IMR-90 (cell line): ENCODE results near the gene CTAG2. TPM values are rescaled to one million over a fixed set of nuclear protein-coding genes. Genes with fewer than 3 reads are reported as not detected.

Experiments used
- ATAC-seq: fragments of 200-7000 bp; cut with Tn5 transposase; 2 replicates; pipeline ENCODE4 v1.9.1; 2020; ENCODE audit warnings: low read depth, mild to moderate bottlenecking, moderate library complexity
- BruUV-seq: library from RNA; stranded (reverse); fragments of 400-500 nt; replicated peaks from 2 replicates; lab custom pipeline; 2021; lab: Mats Ljungman, UMichigan
- CTCF ChIA-PET: fragments of 300-600 bp; formaldehyde crosslinking; extraction: SDS; loops from one replicate; lab custom pipeline; 2021; ENCODE audit warnings: antibody characterized with exemption; lab: Yijun Ruan, JAX
- POLR2A ChIA-PET: fragments of 300-600 bp; sonication (Branson Sonifier 250); formaldehyde crosslinking; loops from one replicate; lab custom pipeline; 2022; ENCODE audit warnings: antibody characterized with exemption; ENCODE audit not compliant: unreplicated experiment; lab: Charles Lee
- DNase-seq: peaks from one replicate; pipeline ENCODE4 v3.0.0; 2013
- H2AFZ ChIP-seq: replicated peaks from 2 replicates; pipeline ENCODE3; 2013; ENCODE audit warnings: low read length, mild to moderate bottlenecking; ENCODE audit not compliant: poor library complexity
- H2AK5ac ChIP-seq: 2 replicates; pipeline ENCODE4 v1.6.1; 2013; ENCODE audit warnings: low read depth, low read length, inconsistent platforms
- H2AK9ac ChIP-seq: replicated peaks from 2 replicates; pipeline ENCODE3; 2013; ENCODE audit warnings: mild to moderate bottlenecking, low read depth, low read length, moderate library complexity; ENCODE audit not compliant: poor library complexity
- H2BK120ac ChIP-seq: 2 replicates; pipeline ENCODE4 v1.6.1; 2013; ENCODE audit warnings: low read depth, low read length, inconsistent platforms
- H2BK15ac ChIP-seq: 3 replicates; pipeline ENCODE4 v1.6.1; 2013; ENCODE audit warnings: low read depth, low read length, inconsistent platforms
- H2BK20ac ChIP-seq: 2 replicates; pipeline ENCODE4 v1.6.1; 2013; ENCODE audit warnings: low read depth, mild to moderate bottlenecking, inconsistent platforms, low read length, moderate library complexity
- H2BK5ac ChIP-seq: 2 replicates; pipeline ENCODE4 v1.6.1; 2013; ENCODE audit warnings: mild to moderate bottlenecking, low read depth, low read length, inconsistent platforms; ENCODE audit not compliant: poor library complexity, severe bottlenecking
- H3K14ac ChIP-seq: replicated peaks from 2 replicates; pipeline ENCODE4 v1.6.1; 2013; ENCODE audit warnings: low read depth, low read length, inconsistent platforms
- H3K18ac ChIP-seq: 2 replicates; pipeline ENCODE4 v1.6.1; 2013; ENCODE audit warnings: low read depth, low read length, control low read depth
- H3K23ac ChIP-seq: 2 replicates; pipeline ENCODE4 v1.6.1; 2013; ENCODE audit warnings: low read depth, low read length, inconsistent platforms
- H3K27ac ChIP-seq: 2 replicates; pipeline ENCODE4 v1.5.1; 2013; ENCODE audit warnings: mild to moderate bottlenecking, control low read depth, low read length; ENCODE audit not compliant: insufficient read depth
- H3K27me3 ChIP-seq: 2 replicates; pipeline ENCODE4 v1.6.1; 2013; ENCODE audit warnings: low read length; ENCODE audit not compliant: control insufficient read depth, insufficient read depth
- H3K36me3 ChIP-seq: 2 replicates; pipeline ENCODE4 v1.6.1; 2013; ENCODE audit warnings: low read length, mixed read lengths; ENCODE audit not compliant: control insufficient read depth, insufficient read depth
- H3K4ac ChIP-seq: 2 replicates; pipeline ENCODE4 v1.6.1; 2013; ENCODE audit warnings: low read depth, low read length, inconsistent platforms
- H3K4me1 ChIP-seq: 2 replicates; pipeline ENCODE4 v1.6.1; 2013; ENCODE audit warnings: low read length, mixed read lengths; ENCODE audit not compliant: control insufficient read depth, insufficient read depth
- H3K4me2 ChIP-seq: 2 replicates; pipeline ENCODE4 v1.6.1; 2013; ENCODE audit warnings: low read depth, mild to moderate bottlenecking, control low read depth, low read length, moderate library complexity
- H3K4me3 ChIP-seq: 2 replicates; pipeline ENCODE4 v1.5.1; 2013; ENCODE audit warnings: low read depth, mild to moderate bottlenecking, control low read depth, low read length, moderate library complexity; ENCODE audit not compliant: insufficient read depth
- H3K56ac ChIP-seq: 2 replicates; pipeline ENCODE4 v1.6.1; 2013; ENCODE audit warnings: low read length, inconsistent platforms; ENCODE audit not compliant: insufficient read depth; ENCODE audit errors: extremely low read depth
- H3K79me1 ChIP-seq, 2 experiments: 2 replicates each; pipeline ENCODE4 v1.6.1; 2013; ENCODE audit warnings: low read length in 2 of 2, inconsistent platforms in 1 of 2, low read depth in 1 of 2
- H3K9ac ChIP-seq: 2 replicates; pipeline ENCODE4 v1.6.1; 2013; ENCODE audit warnings: low read depth, low read length, control low read depth
- H3K9me1 ChIP-seq: 2 replicates; pipeline ENCODE4 v1.6.1; 2013; ENCODE audit warnings: low read length, inconsistent platforms; ENCODE audit not compliant: insufficient read depth
- H3K9me3 ChIP-seq: 2 replicates; pipeline ENCODE4 v1.6.1; 2013; ENCODE audit warnings: low read length; ENCODE audit not compliant: control insufficient read depth, insufficient read depth
- H4K20me1 ChIP-seq: 2 replicates; pipeline ENCODE4 v1.6.1; 2013; ENCODE audit warnings: low read length, inconsistent platforms; ENCODE audit not compliant: insufficient read depth
- H4K5ac ChIP-seq: 2 replicates; pipeline ENCODE4 v1.6.1; 2013; ENCODE audit warnings: mild to moderate bottlenecking, low read depth, low read length, control low read depth
- H4K8ac ChIP-seq, 2 experiments: 2 replicates each; pipeline ENCODE4 v1.6.1; 2013; ENCODE audit warnings: low read depth in 2 of 2, low read length in 2 of 2, control low read depth in 1 of 2, inconsistent platforms in 1 of 2
- H4K91ac ChIP-seq: 2 replicates; pipeline ENCODE4 v1.6.1; 2013; ENCODE audit warnings: low read depth, low read length, inconsistent platforms; ENCODE audit not compliant: insufficient read depth
- CEBPB ChIP-seq: IDR thresholded peaks from 2 replicates; pipeline ENCODE4 v1.6.1; 2012; ENCODE audit warnings: low read depth, low read length, improper control_type of control experiment
- CHD1 ChIP-seq: IDR thresholded peaks from 2 replicates; pipeline ENCODE4 v1.6.1; 2012; ENCODE audit warnings: low read depth, low read length, improper control_type of control experiment
- CTCF ChIP-seq: conservative IDR thresholded peaks from 2 replicates; pipeline ENCODE4 v1.5.1; 2012; ENCODE audit warnings: mild to moderate bottlenecking, low read depth, low read length, improper control_type of control experiment
- MXI1 ChIP-seq: IDR thresholded peaks from 2 replicates; pipeline ENCODE4 v1.6.1; 2012; ENCODE audit warnings: low read depth, mild to moderate bottlenecking, low read length, moderate library complexity, borderline replicate concordance
- POLR2A ChIP-seq: IDR thresholded peaks from 2 replicates; pipeline ENCODE4 v1.6.1; 2012; ENCODE audit warnings: mild to moderate bottlenecking, low read depth, low read length
- WGBS, 2 experiments: methylation state at CpG; one replicate each; pipeline versions ENCODE4 v1.1.5 to v1.1.7; 2013; ENCODE audit warnings: missing lambda C conversion rate in 2 of 2; ENCODE audit not compliant: insufficient read length in 1 of 2; ENCODE audit errors: extremely low coverage in 2 of 2; 5-methylcytosine and 5-hydroxymethylcytosine counted together
- dilution Hi-C: fragments of 300-500 bp; cut with HindIII; formaldehyde crosslinking; loops from one replicate; pipeline ENCODE4 v1.14.3; 2018; ENCODE audit warnings: low sequenced_read_pairs; ENCODE audit not compliant: unreplicated experiment
- in situ Hi-C: fragments of 300-500 bp; cut with MboI; formaldehyde crosslinking; loops from 3 replicates; pipeline ENCODE4 v1.14.3; 2019; ENCODE audit warnings: low sequenced_read_pairs, inconsistent platforms, mixed read lengths
- intact Hi-C: fragments of 100-400 bp; cut with micrococcal nuclease; formaldehyde crosslinking; loops from 2 replicates; pipeline ENCODE4 v1.10.0; 2022
- polyA plus RNA-seq, 3 experiments: library from polyadenylated mRNA; depleted of rRNA; stranded (reverse); fragments of >200 nt; gene quantifications; 2 replicates each; pipeline ENCODE4 v1.2.3, GENCODE V29; 2012; ENCODE audit warnings: low replicate concordance in 1 of 3
- total RNA-seq: library from RNA; depleted of rRNA; stranded (reverse); fragments of >200 nt; gene quantifications from 2 replicates; pipeline ENCODE4 v1.2.3, GENCODE V29; 2012

Gene CTAG2
- total and polyA plus RNA-seq, 2 of the 4 experiments (the other 2 are of a cell fraction): 27.1 to 42.5 TPM

GRCh38 chrX:154654372-154654771 is 993 bp upstream of the CTAG2 start:
- Histone ChIP-seq H3K56ac (no peak overlapping the region), H3K9ac (no peak overlapping the region), H2BK15ac (no peak overlapping the region), H3K4ac (no peak overlapping the region), H3K9me3 (peaks cover 3% of the 10 kb centered on the region), H3K23ac (no peak overlapping the region), H2AFZ (no peak overlapping the region), H3K79me1 (no peaks in the 10 kb centered on the region), H3K4me3 (no peak overlapping the region), H3K36me3 (no peaks in the 10 kb centered on the region), H2AK9ac (no peak overlapping the region), H4K91ac (no peak overlapping the region), H2BK120ac (no peak overlapping the region), H3K4me1 (no peaks in the 10 kb centered on the region), H3K14ac (no peak overlapping the region), H3K9me1 (no peaks in the 10 kb centered on the region), H3K4me2 (0 out of 2 replicates have a peak overlapping the region, but pooled peaks have one; percentile 28), H4K20me1 (no peaks in the 10 kb centered on the region), H3K27ac (no peak overlapping the region), H2AK5ac (no peak overlapping the region), H2BK20ac (no peak overlapping the region), H2BK5ac (no peak overlapping the region), H4K8ac (no peak overlapping the region), H3K27me3 (no peaks in the 10 kb centered on the region; the same call in 1 of the 2 replicates), H3K18ac (no peak overlapping the region), H4K5ac (no peak overlapping the region)
- intact Hi-C loops (no loop called here), dilution Hi-C loops (no loop called here), in situ Hi-C loops (no loop called here)
- ATAC-seq (no peak), DNase-seq (no peak)
- 80% methylated on average over 2 of the region's 10 CpGs; no CpG with 5 or more reads in 1 of the 2 experiments for WGBS, 2 experiments
- no peak for TF ChIP-seq POLR2A
- no peak for TF ChIP-seq CEBPB
- no peak for TF ChIP-seq MXI1
- TF ChIP-seq CHD1: no peak
- no peak for TF ChIP-seq CTCF
- ChIA-PET POLR2A (no interaction called here), CTCF (no interaction called here)
- no TSS peak for BruUV-seq
